HT1080 (cell line): ENCODE measurements around the gene SSC4D. TPM values are rescaled to one million over a fixed set of nuclear protein-coding genes. Genes with fewer than 3 reads are reported as not detected.
"Not testable (repeated sequence)": the region's sequence is repeated elsewhere in the genome, so short reads cannot be mapped to it uniquely, and the experiment has no call there.

Experiments
- DNase-seq: peaks from one replicate; pipeline ENCODE4 v3.0.0-alpha.2; 2015; ENCODE audit warnings: low read depth
- total RNA-seq: library from RNA; depleted of rRNA; stranded (reverse); fragments of >200 nt; shearing (Covaris generic); gene quantifications from 2 replicates; pipeline ENCODE4 v1.2.3, GENCODE V29; 2014

The SSC4D gene
- total RNA-seq, 1 experiment from 2014 or later: 0.23 TPM

GRCh38 chr7:76423666-76424412, 14.3 kb upstream of the SSC4D start:
- no peak for DNase-seq

GRCh38 chr7:76421097-76421496, 11.6 kb upstream of the SSC4D start:
- peak; percentile 98 for DNase-seq

GRCh38 chr7:76417654-76418310, 8.3 kb upstream of the SSC4D start:
- DNase-seq: not testable (repeated sequence)

- DNase-seq: no peak
Measured at GRCh38 chr7:76412249-76412648, 2.8 kb upstream of the SSC4D start.

- no peak for DNase-seq
Measured at GRCh38 chr7:76411626-76412025, 2.1 kb upstream of the SSC4D start.

- DNase-seq: no peak
Measured at GRCh38 chr7:76408121-76408560, 1.4 kb downstream of the SSC4D start.

GRCh38 chr7:76407718-76408117, 1.8 kb downstream of the SSC4D start:
- DNase-seq: no peak

- DNase-seq: no peak
Measured at GRCh38 chr7:76405738-76406137, 3.8 kb downstream of the SSC4D start.

- no peak for DNase-seq
Measured at GRCh38 chr7:76403780-76404494, 5.6 kb downstream of the SSC4D start.

- DNase-seq: not testable (repeated sequence)
Measured at GRCh38 chr7:76403097-76403496, 6.4 kb downstream of the SSC4D start.

- DNase-seq: no peak
Measured at GRCh38 chr7:76400248-76400647, 9.2 kb downstream of the SSC4D start.

- DNase-seq: no peak
Measured at GRCh38 chr7:76397409-76398183, 11.9 kb downstream of the SSC4D start.

- no peak for DNase-seq
Measured at GRCh38 chr7:76396864-76397263, 12.6 kb downstream of the SSC4D start.

- DNase-seq: no peak
Measured at GRCh38 chr7:76395965-76396726, 13.4 kb downstream of the SSC4D start.

GRCh38 chr7:76395605-76395964, 13.9 kb downstream of the SSC4D start:
- not testable (repeated sequence) for DNase-seq

- DNase-seq: no peak
Measured at GRCh38 chr7:76394957-76395356, 14.5 kb downstream of the SSC4D start.

- DNase-seq: peak; percentile 72
Measured at GRCh38 chr7:76393116-76394031, 16.1 kb downstream of the SSC4D start.

GRCh38 chr7:76392531-76393115, 16.9 kb downstream of the SSC4D start:
- DNase-seq: no peak

GRCh38 chr7:76390092-76390491, 19.4 kb downstream of the SSC4D start:
- no peak for DNase-seq
